Stimulated activated CD8-positive, alpha-beta memory T cell treated with anti-CD3 and anti-CD28 coated beads, Interleukin-15, amount 100 ng/mL, for 4 hours (primary cell): ENCODE measurements around the gene DIS3L2.
"Not testable (repeated sequence)": the region's sequence is repeated elsewhere in the genome, so short reads cannot be mapped to it uniquely, and the experiment has no call there.

Experiments used
- DNase-seq, 2 donors: peaks; one replicate each; pipeline ENCODE4 v3.0.0-alpha.2; 2020; ENCODE audit warnings: low read depth in 2 of 2

The DIS3L2 gene

GRCh38 chr2:232115728-232116361, 154.3 kb downstream of the DIS3L2 start:
- DNase-seq = not testable (repeated sequence)

- DNase-seq = no peak
Measured at GRCh38 chr2:232116852-232117251, 155.3 kb downstream of the DIS3L2 start.

GRCh38 chr2:232117413-232117812, 155.9 kb downstream of the DIS3L2 start:
- DNase-seq = no peak

GRCh38 chr2:232120911-232121310, 159.4 kb downstream of the DIS3L2 start:
- DNase-seq = no peak

- no peak for DNase-seq
Measured at GRCh38 chr2:232124309-232124708, 162.8 kb downstream of the DIS3L2 start.

GRCh38 chr2:232126301-232127099, 165.0 kb downstream of the DIS3L2 start:
- no peak for DNase-seq

- no peak for DNase-seq
Measured at GRCh38 chr2:232129483-232129882, 168.0 kb downstream of the DIS3L2 start.

GRCh38 chr2:232132181-232132580, 170.7 kb downstream of the DIS3L2 start:
- DNase-seq = no peak

- no peak for DNase-seq
Measured at GRCh38 chr2:232133078-232133477, 171.6 kb downstream of the DIS3L2 start.

- DNase-seq = no peak
Measured at GRCh38 chr2:232134939-232135338, 173.4 kb downstream of the DIS3L2 start.

- DNase-seq = no peak
Measured at GRCh38 chr2:232137356-232138147, 176.0 kb downstream of the DIS3L2 start.

GRCh38 chr2:232138441-232138840, 176.9 kb downstream of the DIS3L2 start:
- DNase-seq = no peak

GRCh38 chr2:232139171-232139594, 177.7 kb downstream of the DIS3L2 start:
- no peak for DNase-seq

- DNase-seq = no peak
Measured at GRCh38 chr2:232139786-232140562, 178.5 kb downstream of the DIS3L2 start.

GRCh38 chr2:232141591-232141990, 180.1 kb downstream of the DIS3L2 start:
- DNase-seq = no peak

- no peak for DNase-seq
Measured at GRCh38 chr2:232142049-232142448, 180.5 kb downstream of the DIS3L2 start.

- no peak for DNase-seq
Measured at GRCh38 chr2:232142502-232142901, 181.0 kb downstream of the DIS3L2 start.

GRCh38 chr2:232146294-232146693, 184.8 kb downstream of the DIS3L2 start:
- DNase-seq = no peak

GRCh38 chr2:232147440-232148077, 186.0 kb downstream of the DIS3L2 start:
- DNase-seq = no peak

GRCh38 chr2:232162187-232162586, 200.7 kb downstream of the DIS3L2 start:
- no peak for DNase-seq

GRCh38 chr2:232170396-232170795, 208.9 kb downstream of the DIS3L2 start:
- DNase-seq = no peak
